Tibial artery (tissue), 4 donors: Measurements from ENCODE around the gene ATF5.

Source experiments
- DNase-seq, 2 donors: peaks; one replicate each; pipeline ENCODE4 v3.0.0-alpha.2; 2019
- H3K27ac ChIP-seq, 2 donors: fragments of 200-600 bp; sonication (generic) in 1 of 2; 1 replicate in 1 of 2; 2 replicates in 1 of 2; pipeline ENCODE4 v1.5.1; 2018 to 2019; ENCODE audit warnings: mild to moderate bottlenecking in 1 of 2
- H3K27me3 ChIP-seq, 2 donors: fragments of 200-600 bp; sonication (generic) in 1 of 2; one replicate each; pipeline versions ENCODE4 v1.5.1 to v1.6.0; 2016 to 2019
- H3K36me3 ChIP-seq, 3 donors: fragments of 200-600 bp; sonication (generic) in 2 of 3; one replicate each; pipeline ENCODE4 v1.5.1; 2016 to 2019; ENCODE audit warnings: mild to moderate bottlenecking in 2 of 3
- H3K4me1 ChIP-seq, 4 donors: fragments of 200-600 bp; sonication (generic) in 2 of 4; 1 replicate in 3 of 4; 2 replicates in 1 of 4; pipeline ENCODE4 v1.5.1; 2016 to 2019
- H3K4me3 ChIP-seq, 2 donors: fragments of 200-600 bp; sonication (generic) in 1 of 2; 1 replicate in 1 of 2; 2 replicates in 1 of 2; pipeline ENCODE4 v1.5.1; 2018 to 2019; ENCODE audit warnings: mild to moderate bottlenecking in 2 of 2
- H3K9me3 ChIP-seq, 3 donors: fragments of 200-600 bp; sonication (generic) in 1 of 3; one replicate each; pipeline ENCODE4 v1.5.1; 2016 to 2019
- CTCF ChIP-seq, 2 experiments: fragments of 200-600 bp in 1 of 2; fragments of 450-650 bp in 1 of 2; IDR thresholded peaks; one replicate each; pipeline ENCODE4 v1.5.1; 2017 to 2019; ENCODE audit warnings: antibody characterized with exemption in 2 of 2, mild to moderate bottlenecking in 1 of 2, moderate library complexity in 1 of 2
- intact Hi-C: fragments of 100-400 bp; cut with DNase I; formaldehyde crosslinking; loops from one replicate; pipeline ENCODE4 v1.15.0; 2023; ENCODE audit warnings: low total_unique reads

The ATF5 gene

GRCh38 chr19:49929121-49929610, at the start of gene ATF5, which contains the start of gene NUP62:
Gene ATF5, plus strand, starts transcription at chr19:49929205. Its CDS starts 1,646 bp downstream, at chr19:49930851.
Gene NUP62, minus strand, starts transcription at chr19:49929504. Its CDS starts 19,697 bp downstream, at chr19:49909807.
- TF ChIP-seq CTCF (IDR thresholded peaks at IDR 0.05) = no peak
- DNase-seq = peak; percentile 85 to 94
- Histone ChIP-seq H3K27me3 (no peaks in the 10 kb centered on the region), H3K4me1 (peaks cover 0 to 36% (median 22%) of the 10 kb centered on the region in 4 donors), H3K9me3 (no peaks in the 10 kb centered on the region), H3K4me3 (peak within 1 kb of the TSS; percentile 71 to 94), H3K36me3 (peaks cover 10 to 44% (median 15%) of the 10 kb centered on the region in 3 donors), H3K27ac (peak within 1 kb of the TSS; percentile 79 to 91)
- intact Hi-C loops = no loop called here

- H3K9me3 ChIP-seq = no peaks in the 10 kb centered on the region
- no peak overlapping the region for H3K27ac ChIP-seq
- peaks cover 0 to 31% (median 23%) of the 10 kb centered on the region in 4 donors for H3K4me1 ChIP-seq
- intact Hi-C loops = no loop called here
- peaks cover 54 to 60% (median 57%) of the 10 kb centered on the region in 3 donors for H3K36me3 ChIP-seq
- no peak overlapping the region for H3K4me3 ChIP-seq
- no peaks in the 10 kb centered on the region for H3K27me3 ChIP-seq
- DNase-seq = no peak
- no peak for TF ChIP-seq CTCF (IDR thresholded peaks at IDR 0.05)
These were observed 49.6 kb upstream of the ATF5 start for GRCh38 chr19:49879243-49879963.

GRCh38 chr19:49880162-49880869, 48.7 kb upstream of the ATF5 start:
- intact Hi-C loops = no loop called here
- Histone ChIP-seq H3K9me3 (no peaks in the 10 kb centered on the region), H3K27me3 (no peaks in the 10 kb centered on the region), H3K27ac (no peak overlapping the region), H3K4me1 (peaks cover 0 to 22% (median 16%) of the 10 kb centered on the region in 4 donors), H3K4me3 (no peak overlapping the region), H3K36me3 (peaks cover 62 to 66% (median 65%) of the 10 kb centered on the region in 3 donors)
- no peak for TF ChIP-seq CTCF (IDR thresholded peaks at IDR 0.05)
- DNase-seq = no peak

- DNase-seq = peak in 1 of 2 donors; percentile 56
- TF ChIP-seq CTCF (IDR thresholded peaks at IDR 0.05) = no peak
- Histone ChIP-seq H3K27me3 (no peaks in the 10 kb centered on the region), H3K27ac (no peak overlapping the region), H3K4me3 (no peak overlapping the region), H3K36me3 (peaks cover 62 to 74% (median 65%) of the 10 kb centered on the region in 3 donors), H3K4me1 (peaks cover 0 to 15% (median 11%) of the 10 kb centered on the region in 4 donors), H3K9me3 (no peaks in the 10 kb centered on the region)
- intact Hi-C loops = no loop called here
These were observed 47.8 kb upstream of the ATF5 start for GRCh38 chr19:49881186-49881585.

- no peaks in the 10 kb centered on the region for H3K9me3 ChIP-seq
- intact Hi-C loops = no loop called here
- no peak for TF ChIP-seq CTCF (IDR thresholded peaks at IDR 0.05)
These were observed 47.2 kb upstream of the ATF5 start for GRCh38 chr19:49881672-49882394.

More at GRCh38 chr19:49881672-49882394, 47.2 kb upstream of the ATF5 start:
- peaks cover 0 to 15% (median 11%) of the 10 kb centered on the region in 4 donors for H3K4me1 ChIP-seq
- H3K27me3 ChIP-seq = no peaks in the 10 kb centered on the region
- H3K27ac ChIP-seq = no peak overlapping the region
- peak in 1 of 2 donors; percentile 60 for DNase-seq
- H3K36me3 ChIP-seq = peaks cover 62 to 81% (median 67%) of the 10 kb centered on the region in 3 donors
- no peak overlapping the region for H3K4me3 ChIP-seq
